Spleen (tissue), 11 donors: ENCODE data around the gene CBLN1. TPM values are rescaled to one million over a fixed set of nuclear protein-coding genes. Genes with fewer than 3 reads are reported as not detected.

Experiments
- DNase-seq: peaks from one replicate; pipeline ENCODE4 v3.0.0-alpha.2; 2020
- H3K27ac ChIP-seq, 8 donors: fragments of 200-600 bp; sonication (generic) in 7 of 8; 1 replicate in 4 of 8; 2 replicates in 4 of 8; pipeline versions ENCODE4 v1.5.0 to v1.8.0; 2016 to 2021; ENCODE audit warnings: inconsistent platforms in 4 of 8, mild to moderate bottlenecking in 4 of 8, moderate library complexity in 1 of 8
- H3K27me3 ChIP-seq, 7 donors: fragments of 200-600 bp; sonication (generic) in 6 of 7; replicated peaks in 1 of 7; 1 replicate in 4 of 7; 2 replicates in 3 of 7; pipeline versions ENCODE4 v1.5.0 to v1.8.0; 2016 to 2021; ENCODE audit warnings: inconsistent platforms in 3 of 7, mild to moderate bottlenecking in 1 of 7
- H3K36me3 ChIP-seq, 6 donors: fragments of 200-600 bp; sonication (generic) in 5 of 6; 1 replicate in 4 of 6; 2 replicates in 2 of 6; pipeline versions ENCODE4 v1.5.0 to v1.8.0; 2016 to 2021; ENCODE audit warnings: inconsistent platforms in 2 of 6
- H3K4me1 ChIP-seq, 6 donors: fragments of 200-600 bp; sonication (generic) in 5 of 6; 1 replicate in 3 of 6; 2 replicates in 3 of 6; pipeline versions ENCODE4 v1.5.0 to v1.8.0; 2016 to 2021; ENCODE audit warnings: inconsistent platforms in 3 of 6
- H3K4me3 ChIP-seq, 8 donors: fragments of 200-600 bp; sonication (generic) in 7 of 8; 1 replicate in 4 of 8; 2 replicates in 4 of 8; pipeline versions ENCODE4 v1.5.0 to v1.8.0; 2016 to 2021; ENCODE audit warnings: inconsistent platforms in 4 of 8, mild to moderate bottlenecking in 4 of 8, moderate library complexity in 2 of 8
- H3K9me3 ChIP-seq, 8 donors: fragments of 200-600 bp; sonication (generic) in 7 of 8; 1 replicate in 4 of 8; 2 replicates in 4 of 8; pipeline versions ENCODE4 v1.5.0 to v1.8.0; 2016 to 2021; ENCODE audit warnings: inconsistent platforms in 4 of 8
- POLR2A ChIP-seq, 3 donors: fragments of 450-650 bp; IDR thresholded peaks; one replicate each; pipeline ENCODE4 v1.5.1; 2017; ENCODE audit warnings: antibody characterized with exemption in 3 of 3, mild to moderate bottlenecking in 1 of 3
- POLR2AphosphoS5 ChIP-seq, 3 donors: sonication (generic); formaldehyde crosslinking; IDR thresholded peaks; one replicate each; pipeline ENCODE4 v1.5.1; 2017; ENCODE audit warnings: antibody characterized with exemption in 3 of 3
- WGBS, 5 donors: extraction: QIAGEN DNeasy Blood & Tissue Kit in 3 of 5; methylation state at CpG; one replicate each; pipeline versions ENCODE4 v1.1.5 to v1.1.7; 2013 to 2018; 5-methylcytosine and 5-hydroxymethylcytosine counted together
- intact Hi-C: fragments of 100-400 bp; cut with DNase I; formaldehyde crosslinking; loops from one replicate; pipeline ENCODE4 v1.15.0; 2023; ENCODE audit warnings: low total_unique reads
- polyA plus RNA-seq, 3 donors: library from polyadenylated mRNA; stranded (reverse); fragments of 200-250 nt; gene quantifications; one replicate each; pipeline ENCODE4 v1.2.1, GENCODE V29; 2013
- total RNA-seq, 7 donors: library from RNA; depleted of rRNA in 3 of 7; stranded (reverse); fragments of >200 nt in 3 of 7; fragmentation: NEBNext Ultra II Directional in 4 of 7; extraction: Animal tissue kit (Norgen Biotek cat#: 25700) in 4 of 7; gene quantifications; one replicate each; pipeline versions ENCODE4 v1.1.0 to v1.2.1, GENCODE V29; 2016 to 2021
- TF ChIP-seq, protein P1 (sequence below), 11 experiments: fragments of 200-600 bp in 7 of 11; fragments of 450-650 bp in 4 of 11; sonication (generic) in 4 of 11; IDR thresholded peaks in 8 of 11; conservative IDR thresholded peaks in 3 of 11; 1 replicate in 7 of 11; 2 replicates in 4 of 11; pipeline versions ENCODE4 v1.4.0 to v1.8.0; 2016 to 2021; ENCODE audit warnings: antibody characterized with exemption in 11 of 11, inconsistent platforms in 4 of 11, mild to moderate bottlenecking in 1 of 11
- donor health status: healthy with polysubstance abuse.
- donor health status: DM: no; HTN: no; CAD: no; lungs with moderate emphysema.
- donor health status: DM: no; HTN: no; CAD: no.
- donor health status: Bipolar disorder and iron deficiency.
- donor health status: healthy.
- donor health status: DM: no; HTN: no; CAD: no.
- donor health status: DM: yes; HTN: yes; CAD: no.

The CBLN1 gene
- total and polyA plus RNA-seq, 10 donors = 0.02 to 0.03 TPM; not detected in 8

DNA sequence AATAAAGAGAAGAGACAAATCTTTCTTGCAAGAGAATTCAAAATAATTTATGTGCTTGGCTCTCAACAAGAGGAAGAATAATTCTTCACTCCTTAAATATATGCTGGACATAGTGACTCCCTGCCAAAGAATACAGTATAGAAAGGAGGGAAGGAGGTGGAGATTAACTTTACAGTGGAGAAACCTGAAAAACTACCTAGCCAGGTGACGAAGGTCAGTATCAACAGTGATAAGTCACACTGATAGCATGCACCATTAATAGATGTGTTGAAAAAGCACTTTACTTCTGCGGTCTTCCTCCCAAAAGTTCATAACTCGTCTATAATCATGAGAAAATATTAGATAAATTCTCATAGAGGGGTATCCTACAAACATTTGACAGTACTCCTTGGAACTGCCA lies 21.4 kb downstream of the CBLN1 start:
- no peak overlapping the region for H3K4me3 ChIP-seq
- no peaks in the 10 kb centered on the region for H3K4me1 ChIP-seq

DNA sequence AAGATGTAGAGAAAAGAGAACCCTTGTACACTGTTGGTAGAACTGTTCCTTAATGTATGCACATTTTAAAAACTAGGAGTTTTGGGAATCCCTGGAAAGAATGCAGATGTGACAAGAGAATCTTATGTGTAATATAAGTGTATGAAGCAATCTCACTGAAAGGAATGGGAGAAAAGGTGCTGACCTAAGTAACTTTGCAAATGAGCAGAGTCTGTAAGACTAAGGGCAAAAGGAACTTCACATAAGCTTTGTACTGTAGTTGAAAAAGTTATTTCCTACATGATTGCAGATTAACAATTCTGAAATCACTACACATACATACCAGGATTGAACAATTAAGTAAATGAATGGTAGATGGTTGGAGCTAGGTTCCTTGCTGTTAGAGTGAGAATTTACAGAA lies 22.3 kb downstream of the CBLN1 start:
- Histone ChIP-seq H3K27ac (no peak overlapping the region), H3K36me3 (no peaks in the 10 kb centered on the region), H3K9me3 (peaks cover 0 to 3% (median 0%) of the 10 kb centered on the region in 8 donors), H3K4me3 (no peak overlapping the region), H3K27me3 (peaks cover 0 to 11% (median 0%) of the 10 kb centered on the region in 7 donors), H3K4me1 (no peaks in the 10 kb centered on the region)
- intact Hi-C loops = no loop called here
- DNase-seq = no peak
- TF ChIP-seq POLR2AphosphoS5 (IDR thresholded peaks at IDR 0.05) = no peak
- TF ChIP-seq POLR2A (IDR thresholded peaks at IDR 0.05) = no peak
- TF ChIP-seq, protein P1, sequence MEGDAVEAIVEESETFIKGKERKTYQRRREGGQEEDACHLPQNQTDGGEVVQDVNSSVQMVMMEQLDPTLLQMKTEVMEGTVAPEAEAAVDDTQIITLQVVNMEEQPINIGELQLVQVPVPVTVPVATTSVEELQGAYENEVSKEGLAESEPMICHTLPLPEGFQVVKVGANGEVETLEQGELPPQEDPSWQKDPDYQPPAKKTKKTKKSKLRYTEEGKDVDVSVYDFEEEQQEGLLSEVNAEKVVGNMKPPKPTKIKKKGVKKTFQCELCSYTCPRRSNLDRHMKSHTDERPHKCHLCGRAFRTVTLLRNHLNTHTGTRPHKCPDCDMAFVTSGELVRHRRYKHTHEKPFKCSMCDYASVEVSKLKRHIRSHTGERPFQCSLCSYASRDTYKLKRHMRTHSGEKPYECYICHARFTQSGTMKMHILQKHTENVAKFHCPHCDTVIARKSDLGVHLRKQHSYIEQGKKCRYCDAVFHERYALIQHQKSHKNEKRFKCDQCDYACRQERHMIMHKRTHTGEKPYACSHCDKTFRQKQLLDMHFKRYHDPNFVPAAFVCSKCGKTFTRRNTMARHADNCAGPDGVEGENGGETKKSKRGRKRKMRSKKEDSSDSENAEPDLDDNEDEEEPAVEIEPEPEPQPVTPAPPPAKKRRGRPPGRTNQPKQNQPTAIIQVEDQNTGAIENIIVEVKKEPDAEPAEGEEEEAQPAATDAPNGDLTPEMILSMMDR (IDR thresholded peaks at IDR 0.05 in 8 of 11, conservative IDR thresholded peaks at IDR 0.05 in 3 of 11) = no peak

More for the DNA sequence above, 21.4 kb downstream of the CBLN1 start:
- TF ChIP-seq, protein P1 (IDR thresholded peaks at IDR 0.05 in 8 of 11, conservative IDR thresholded peaks at IDR 0.05 in 3 of 11) = no peak
- TF ChIP-seq POLR2A (IDR thresholded peaks at IDR 0.05) (no peak), POLR2AphosphoS5 (IDR thresholded peaks at IDR 0.05) (no peak)
- DNase-seq = no peak
- intact Hi-C loops = no loop called here
- Histone ChIP-seq H3K36me3 (no peaks in the 10 kb centered on the region), H3K27ac (no peak overlapping the region), H3K27me3 (peaks cover 0 to 2% (median 0%) of the 10 kb centered on the region in 7 donors), H3K9me3 (peaks cover 0 to 3% (median 0%) of the 10 kb centered on the region in 8 donors)
- 60 to 82% (median 68%) methylated on average over 3 of the region's 3 CpGs for WGBS, 5 donors

GRCh38 chr16:49250689-49251088 lies 30.9 kb downstream of the CBLN1 start:
- WGBS, 5 donors = 50 to 80% (median 70%) methylated on average over 1 of the region's 1 CpG
- TF ChIP-seq, protein P1 (IDR thresholded peaks at IDR 0.05 in 8 of 11, conservative IDR thresholded peaks at IDR 0.05 in 3 of 11) = no peak
- TF ChIP-seq POLR2AphosphoS5 (IDR thresholded peaks at IDR 0.05) (no peak), POLR2A (IDR thresholded peaks at IDR 0.05) (no peak)
- H3K27me3 ChIP-seq = peaks cover 0 to 21% (median 0%) of the 10 kb centered on the region in 7 donors
- no peak overlapping the region for H3K27ac ChIP-seq
- H3K4me1 ChIP-seq = no peaks in the 10 kb centered on the region
- no peak for DNase-seq
- no peaks in the 10 kb centered on the region for H3K9me3 ChIP-seq
- H3K36me3 ChIP-seq = no peaks in the 10 kb centered on the region
- intact Hi-C loops = no loop called here
- no peak overlapping the region for H3K4me3 ChIP-seq

- no peak for DNase-seq
- Histone ChIP-seq H3K36me3 (no peaks in the 10 kb centered on the region), H3K27me3 (peaks cover 0 to 11% (median 0%) of the 10 kb centered on the region in 7 donors), H3K9me3 (no peaks in the 10 kb centered on the region), H3K4me3 (no peak overlapping the region), H3K4me1 (no peaks in the 10 kb centered on the region), H3K27ac (no peak overlapping the region)
- TF ChIP-seq, protein P1 (IDR thresholded peaks at IDR 0.05 in 8 of 11, conservative IDR thresholded peaks at IDR 0.05 in 3 of 11) = no peak
- TF ChIP-seq POLR2AphosphoS5 (IDR thresholded peaks at IDR 0.05) (no peak), POLR2A (IDR thresholded peaks at IDR 0.05) (no peak)
- 68 to 92% (median 77%) methylated on average over 1 of the region's 1 CpG for WGBS, 5 donors
- intact Hi-C loops = no loop called here
Observed at GRCh38 chr16:49248227-49248626, 33.4 kb downstream of the CBLN1 start.
